GM21381 (cell line): Measurements from ENCODE around the gene HLCS.

Source experiments
- ATAC-seq: cut with Tn5 transposase; IDR thresholded peaks from one replicate; pipeline ENCODE4 v1.9.1; 2021; ENCODE audit warnings: mild to moderate bottlenecking, moderate library complexity; ENCODE audit not compliant: unreplicated experiment

HLCS gene

DNA sequence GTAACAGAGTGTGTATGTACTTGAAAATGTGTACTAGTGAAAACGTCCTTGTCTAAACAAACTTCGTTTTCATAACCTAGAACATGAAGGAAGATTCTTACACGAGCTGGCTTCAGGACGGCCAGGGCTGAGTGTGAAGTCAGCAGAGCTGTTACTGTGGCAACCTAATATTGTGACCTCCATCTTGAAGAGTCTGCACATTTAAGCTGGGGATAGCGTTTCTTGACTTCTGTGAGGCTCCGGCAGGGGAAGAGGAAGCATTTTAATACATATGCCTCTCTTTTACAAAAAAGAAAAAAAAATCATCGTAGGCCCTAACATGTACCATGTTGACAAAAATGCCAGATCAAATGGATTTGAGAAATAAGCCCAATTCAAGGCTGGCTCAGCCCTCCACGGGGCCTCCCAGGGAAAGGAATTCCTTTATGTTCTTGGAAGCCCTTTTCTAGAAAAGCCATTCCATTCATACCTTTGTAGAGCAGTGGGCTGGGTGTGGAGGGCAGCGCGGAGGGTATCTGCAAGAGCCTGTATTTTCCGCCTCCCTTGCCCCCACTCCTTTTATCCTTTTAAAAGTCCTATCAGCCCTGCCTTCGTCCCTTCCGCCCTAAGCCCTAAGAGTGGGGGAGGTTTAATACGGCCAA lies 216.4 kb downstream of the HLCS start:
- ATAC-seq = no peak

DNA sequence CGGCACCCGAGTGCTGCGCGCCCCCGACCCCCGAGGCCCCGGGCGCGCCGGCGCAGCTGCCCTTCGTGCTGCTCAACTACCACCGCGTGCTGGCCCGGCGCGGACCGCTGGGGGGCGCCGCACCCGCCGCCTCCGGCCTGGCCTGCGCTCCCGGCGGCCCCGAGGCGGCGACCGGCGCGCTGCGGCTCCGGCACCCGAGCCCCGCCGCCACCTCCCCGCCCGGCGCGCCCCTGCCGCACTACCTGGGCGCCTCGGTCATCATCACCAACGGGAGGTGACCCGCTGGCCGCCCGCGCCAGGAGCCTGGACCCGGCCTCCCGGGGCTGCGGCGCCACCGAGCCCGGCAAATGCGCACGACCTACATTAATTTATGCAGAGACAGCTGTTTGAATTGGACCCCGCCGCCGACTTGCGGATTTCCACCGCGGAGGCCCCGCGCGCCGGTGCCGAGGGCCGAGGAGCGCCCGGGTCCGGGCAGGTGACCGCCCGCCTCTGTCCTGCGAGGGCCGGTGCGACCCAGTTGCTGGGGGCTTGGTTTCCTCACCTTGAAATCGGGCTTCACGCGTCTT lies 218.6 kb downstream of the HLCS start:
- no peak for ATAC-seq

GRCh38 chr21:36747041-36747814 lies 219.2 kb downstream of the HLCS start:
- ATAC-seq = no peak

DNA sequence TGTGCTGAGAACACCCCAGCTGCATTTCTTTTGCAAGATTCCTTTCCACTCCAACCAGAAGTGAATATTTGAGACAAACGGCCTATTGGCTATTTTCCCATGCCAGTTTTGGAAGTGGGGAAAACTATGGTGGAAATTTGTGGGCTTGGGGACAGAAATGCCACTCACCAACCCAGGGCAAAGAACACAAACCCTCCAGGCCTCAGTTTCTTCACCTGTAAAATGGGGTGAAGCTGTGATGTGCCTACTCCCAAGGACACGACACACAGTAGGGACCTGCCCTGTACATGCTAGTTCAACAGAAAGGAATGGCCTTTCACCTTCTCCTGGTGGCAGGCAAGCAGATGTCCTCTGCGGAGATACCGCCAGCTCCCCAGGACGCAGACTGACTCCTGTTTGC lies 221.0 kb downstream of the HLCS start:
- no peak for ATAC-seq

DNA sequence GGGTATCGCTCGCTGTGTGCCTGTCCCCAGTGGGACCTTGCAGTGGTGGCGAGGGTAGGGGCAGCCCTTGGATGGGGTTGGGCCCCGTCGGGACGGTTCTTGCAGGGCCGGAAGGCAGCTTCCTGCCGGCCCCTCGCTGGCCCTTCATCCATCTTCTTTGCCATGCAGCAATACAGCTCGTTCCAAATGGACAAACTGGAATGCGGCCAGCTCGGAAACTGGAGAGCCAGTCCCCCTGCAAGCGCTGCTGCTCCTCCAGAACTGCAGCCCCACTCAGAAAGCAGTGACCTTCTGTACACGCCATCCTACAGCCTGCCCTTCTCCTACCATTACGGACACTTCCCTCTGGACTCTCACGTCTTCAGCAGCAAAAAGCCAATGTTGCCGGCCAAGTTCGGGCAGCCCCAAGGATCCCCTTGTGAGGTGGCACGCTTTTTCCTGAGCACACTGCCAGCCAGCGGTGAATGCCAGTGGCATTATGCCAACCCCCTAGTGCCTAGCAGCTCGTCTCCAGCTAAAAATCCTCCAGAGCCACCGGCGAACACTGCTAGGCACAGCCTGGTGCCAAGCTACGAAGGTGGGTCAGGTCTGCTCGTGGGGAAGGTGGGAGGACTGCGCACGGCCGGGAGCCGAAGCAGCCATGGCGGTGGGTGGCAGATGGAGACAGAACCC lies 221.8 kb downstream of the HLCS start:
- no peak for ATAC-seq

DNA sequence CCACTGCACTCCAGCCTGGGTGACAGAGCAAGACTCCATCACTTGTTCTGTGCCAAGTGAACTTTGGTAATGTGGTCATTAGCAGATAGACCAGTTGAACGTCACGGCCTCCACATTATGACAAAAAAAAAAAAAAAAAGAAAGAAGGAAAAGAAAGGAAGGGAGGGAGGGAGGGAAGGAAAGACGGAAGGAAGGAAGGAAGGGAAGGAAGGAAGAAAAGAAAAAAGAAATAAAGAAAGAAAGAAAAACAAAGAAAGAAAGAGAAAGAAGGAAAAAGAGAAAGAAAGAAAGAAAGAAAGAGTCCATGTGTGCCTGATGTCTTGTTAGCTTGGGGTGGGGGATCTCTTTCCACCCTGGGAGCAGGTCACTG lies 222.3 kb downstream of the HLCS start:
- ATAC-seq = no peak

DNA sequence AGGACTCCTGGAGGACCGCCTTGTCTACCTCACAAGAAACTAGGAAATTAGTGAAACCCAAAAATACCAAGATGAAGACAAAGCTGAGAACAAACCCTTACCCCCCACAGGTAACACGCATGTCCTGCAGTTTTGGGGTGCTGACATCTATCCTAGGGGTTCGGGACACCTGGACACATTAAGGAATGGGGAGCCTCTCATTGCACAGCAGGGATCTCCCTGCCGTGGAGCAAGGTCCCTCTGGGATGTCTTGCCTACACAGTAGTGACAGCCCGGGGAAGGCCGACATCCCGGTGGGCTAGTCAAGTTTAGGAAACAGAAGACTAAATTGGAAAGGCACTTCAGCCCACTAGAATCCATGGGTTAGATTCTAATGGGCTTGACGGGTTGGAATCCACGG lies 223.0 kb downstream of the HLCS start:
- no peak for ATAC-seq

- no peak for ATAC-seq
These were observed 223.5 kb downstream of the HLCS start for GRCh38 chr21:36743008-36743407.

GRCh38 chr21:36741506-36741905 lies 225.0 kb downstream of the HLCS start:
- ATAC-seq = no peak

GRCh38 chr21:36738489-36739126 lies 227.9 kb downstream of the HLCS start:
- no peak for ATAC-seq

DNA sequence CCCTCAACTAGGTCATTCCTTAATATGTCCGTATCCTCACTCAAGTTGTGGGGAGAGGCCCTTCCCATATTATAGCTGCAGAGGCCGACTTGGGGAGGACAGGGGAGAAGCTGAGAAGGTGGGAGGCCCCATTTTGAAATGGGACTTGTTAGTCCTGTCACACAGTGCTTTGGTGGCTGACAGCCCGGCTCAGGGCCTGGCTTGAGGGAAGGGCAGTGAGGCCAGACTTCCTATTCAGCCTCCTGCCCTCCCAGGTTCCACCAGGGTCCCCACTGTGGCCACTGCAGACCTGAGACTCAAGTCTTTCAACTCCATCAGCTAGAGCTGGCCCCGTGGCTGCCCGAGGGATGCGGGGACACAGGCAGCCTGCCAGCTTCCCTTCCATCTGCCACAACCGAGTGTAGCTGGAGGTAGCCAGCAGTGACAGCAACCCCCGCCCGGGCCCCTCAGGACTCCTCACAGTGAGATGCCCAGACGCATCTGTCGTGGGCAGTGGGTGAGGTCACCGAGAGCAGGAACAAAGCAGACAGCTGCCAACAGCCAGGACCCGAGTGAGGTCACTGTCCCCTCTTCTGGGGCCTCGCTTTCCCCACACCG lies 230.6 kb downstream of the HLCS start:
- no peak for ATAC-seq

DNA sequence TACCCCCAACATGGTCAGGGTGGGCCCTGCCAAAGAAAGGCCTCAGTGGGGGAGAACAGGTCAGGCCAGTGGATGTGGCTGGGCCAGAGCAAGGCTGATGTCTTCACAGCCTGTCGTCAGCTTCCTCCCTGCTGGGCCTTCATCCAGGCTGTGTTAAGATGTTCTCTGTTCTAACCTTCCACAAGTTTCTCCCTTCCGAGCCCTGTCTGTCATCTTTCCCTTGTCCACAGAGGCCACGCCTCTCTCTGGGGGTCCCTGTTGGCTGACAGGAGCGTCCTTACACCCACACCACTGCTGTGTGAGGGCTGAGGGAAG lies 231.3 kb downstream of the HLCS start:
- ATAC-seq = no peak

DNA sequence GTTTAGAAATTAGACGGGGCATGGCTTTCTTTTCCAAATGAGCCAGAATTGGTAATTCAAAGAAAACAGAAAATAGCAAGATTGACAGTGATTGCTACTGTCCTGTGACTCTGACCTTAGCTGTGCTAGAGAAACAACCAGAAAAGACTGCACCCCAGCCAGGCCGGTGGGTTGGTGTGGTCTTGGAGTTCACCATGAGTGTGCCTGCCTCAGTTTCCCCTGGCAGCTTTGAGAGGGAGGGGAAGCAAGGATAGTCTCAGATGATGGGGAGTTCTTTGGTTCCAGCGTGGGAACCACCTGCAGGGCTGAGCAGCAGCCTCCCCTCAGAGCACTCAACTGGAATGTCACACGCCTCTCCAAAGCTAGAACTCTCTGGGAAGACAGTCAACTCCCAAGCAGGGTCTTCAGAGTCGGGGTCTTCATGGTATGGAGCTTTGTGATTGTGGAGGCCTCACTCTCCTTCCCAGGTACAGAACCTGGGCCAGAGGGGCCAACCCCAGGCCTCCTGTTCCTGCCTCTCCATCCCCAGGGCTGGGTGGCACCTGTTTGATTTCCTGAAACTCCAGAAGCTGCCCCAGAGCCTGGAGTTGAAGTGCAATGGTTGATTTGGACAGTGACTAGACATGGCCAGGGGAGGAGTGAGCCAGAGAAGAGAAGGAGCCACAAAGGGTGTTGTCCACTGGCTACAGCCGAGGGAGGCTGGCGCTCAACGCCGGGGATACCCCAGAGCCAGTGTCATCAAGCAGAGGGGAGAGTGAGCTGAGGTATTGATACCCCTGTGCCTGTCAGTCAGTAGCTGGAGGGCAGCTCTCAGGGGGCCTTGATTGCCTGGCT lies 231.9 kb downstream of the HLCS start:
- no peak for ATAC-seq

- no peak for ATAC-seq
These were observed 232.6 kb downstream of the HLCS start for GRCh38 chr21:36733857-36734256.

DNA sequence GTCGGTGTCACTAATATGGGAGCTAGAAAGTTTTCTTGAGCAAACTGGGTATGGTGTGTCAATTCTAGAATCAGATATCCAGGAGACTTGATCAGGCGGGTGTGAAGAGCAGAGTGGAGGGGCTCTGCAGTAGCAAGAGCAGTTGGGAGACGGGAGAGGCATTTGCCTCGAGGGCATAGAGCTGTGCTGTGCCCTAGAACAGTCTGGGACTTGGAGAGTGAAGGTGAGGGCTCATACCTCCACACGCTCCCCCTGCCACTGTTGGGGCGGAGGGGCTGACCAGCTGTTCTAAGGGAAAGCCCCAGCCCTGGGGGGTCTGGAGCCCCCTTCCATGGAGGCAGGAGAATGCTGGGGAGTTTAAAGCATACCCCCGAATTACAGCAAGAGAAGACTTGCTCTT lies 233.7 kb downstream of the HLCS start:
- no peak for ATAC-seq

- no peak for ATAC-seq
These were observed 234.3 kb downstream of the HLCS start for GRCh38 chr21:36732217-36732616.

DNA sequence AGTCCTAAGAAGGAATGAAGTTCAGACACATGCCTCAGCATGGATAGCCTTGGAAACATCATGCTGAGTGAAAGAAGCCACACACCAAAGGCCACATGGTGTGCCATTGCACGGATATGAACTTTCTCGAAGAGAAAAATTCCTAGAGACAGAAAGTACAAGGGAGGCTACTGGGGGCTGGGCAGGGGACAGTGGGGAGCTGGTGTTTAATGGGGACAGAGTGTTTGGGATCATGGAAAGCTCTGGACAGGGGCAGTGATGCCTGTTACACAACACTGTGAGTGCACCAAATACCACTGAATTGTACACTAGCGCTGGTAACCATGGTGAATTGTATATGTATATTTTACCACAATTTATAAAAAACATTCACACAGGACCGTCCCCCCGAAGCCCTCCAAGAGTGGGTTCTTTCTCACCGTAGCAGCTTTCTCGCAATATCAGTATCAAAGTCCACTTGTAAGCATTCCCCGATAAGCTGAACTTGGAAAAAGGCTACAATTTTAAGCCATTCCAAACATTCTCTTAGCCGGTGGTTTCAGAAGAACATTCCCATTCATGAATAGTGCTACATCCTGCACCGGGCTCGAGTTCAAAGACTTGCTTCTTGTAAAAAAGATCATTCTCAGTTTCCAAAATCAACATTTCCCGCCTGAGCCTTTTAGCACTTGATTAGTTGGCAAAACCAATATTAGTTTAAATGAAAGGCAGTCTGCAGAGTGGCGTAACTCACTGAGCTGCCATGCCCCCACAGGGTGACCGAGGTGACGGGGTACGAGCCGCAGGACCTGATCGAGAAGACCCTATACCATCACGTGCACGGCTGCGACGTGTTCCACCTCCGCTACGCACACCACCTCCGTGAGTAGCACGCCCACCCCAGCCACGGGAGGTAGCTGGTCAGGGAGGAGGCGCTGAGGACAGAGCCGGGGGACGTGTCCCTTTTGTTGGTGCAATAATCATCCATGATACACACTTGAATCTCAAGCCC lies 235.9 kb downstream of the HLCS start:
- ATAC-seq = no peak

GRCh38 chr21:36729310-36729970 lies 237.0 kb downstream of the HLCS start:
- no peak for ATAC-seq
